ENCODE results near the gene INTS11.

The INTS11 gene

DNA sequence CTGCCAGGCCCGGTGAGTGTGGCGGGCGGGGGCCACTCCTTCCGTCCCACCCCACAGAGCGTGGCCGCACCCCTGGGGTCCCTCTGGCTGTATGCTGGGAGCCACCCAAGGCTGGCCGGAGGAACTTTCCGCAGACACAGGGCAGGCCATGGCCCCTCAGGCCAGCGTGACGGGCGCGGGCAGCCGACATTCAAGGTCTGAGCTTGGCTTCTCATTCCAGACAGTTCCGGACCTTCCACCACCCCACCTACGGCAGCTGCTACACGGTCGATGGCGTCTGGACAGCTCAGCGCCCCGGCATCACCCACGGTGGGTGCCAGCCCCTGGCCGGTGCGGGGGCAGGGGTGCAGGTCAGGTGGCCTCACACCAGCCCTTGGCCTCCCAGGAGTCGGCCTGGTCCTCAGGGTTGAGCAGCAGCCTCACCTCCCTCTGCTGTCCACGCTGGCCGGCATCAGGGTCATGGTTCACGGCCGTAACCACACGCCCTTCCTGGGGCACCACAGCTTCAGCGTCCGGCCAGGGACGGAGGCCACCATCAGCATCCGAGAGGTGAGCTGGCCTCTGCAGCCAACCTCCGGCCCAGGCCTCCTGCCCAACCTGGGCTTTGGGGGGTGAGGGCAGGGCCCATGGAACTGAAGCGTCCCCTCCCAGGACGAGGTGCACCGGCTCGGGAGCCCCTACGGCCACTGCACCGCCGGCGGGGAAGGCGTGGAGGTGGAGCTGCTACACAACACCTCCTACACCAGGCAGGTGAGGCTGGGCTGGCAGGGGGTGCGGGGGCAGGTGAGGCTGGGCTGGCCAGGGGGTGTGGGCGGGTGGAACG, 37.0 kb downstream of the INTS11 start:
- in situ Hi-C loops (cut with MboI; ENCODE audit: low sequenced_read_pairs) = no loop called here

DNA sequence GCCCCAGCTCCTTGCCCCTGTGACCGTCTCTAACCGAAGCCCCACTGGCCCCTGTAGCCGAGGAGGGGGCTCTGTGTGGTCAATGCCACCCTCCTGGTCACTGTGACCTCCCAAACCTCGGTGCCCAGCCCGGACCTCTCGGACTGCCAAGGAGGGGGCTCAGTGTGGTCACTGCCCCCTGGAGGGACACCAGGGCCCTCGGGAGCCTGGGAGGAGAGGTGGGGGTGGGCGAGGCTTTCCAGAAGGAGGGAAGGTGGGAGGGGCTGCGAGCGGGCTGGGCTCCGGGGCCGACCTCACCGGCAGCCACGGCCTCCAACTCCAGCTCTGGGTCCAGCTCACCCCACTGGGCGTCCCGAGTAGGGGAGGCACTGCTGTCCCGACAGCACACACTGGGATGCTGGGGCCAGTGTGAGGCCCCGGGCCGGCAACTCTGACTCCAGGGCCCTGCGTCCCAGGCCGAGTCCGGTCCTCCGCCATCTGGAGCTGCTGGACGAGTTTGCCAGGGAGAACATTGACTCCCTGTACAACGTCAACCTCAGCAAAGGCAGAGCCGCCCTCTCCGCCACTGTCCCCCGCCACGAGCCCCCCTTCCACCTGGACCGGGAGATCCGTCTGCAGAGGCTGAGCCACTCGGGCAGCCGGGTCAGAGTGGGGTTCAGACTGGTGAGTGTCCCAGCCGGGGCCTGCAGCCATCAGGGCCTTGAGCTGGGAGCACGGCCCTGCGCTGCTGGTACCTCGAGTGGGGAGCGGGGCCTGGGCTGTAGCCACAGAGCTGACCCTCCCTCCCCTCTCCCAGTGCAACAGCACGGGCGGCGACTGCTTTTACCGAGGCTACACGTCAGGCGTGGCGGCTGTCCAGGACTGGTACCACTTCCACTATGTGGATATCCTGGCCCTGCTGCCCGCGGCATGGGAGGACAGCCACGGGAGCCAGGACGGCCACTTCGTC, 37.9 kb downstream of the INTS11 start:
- in situ Hi-C loops (cut with MboI; ENCODE audit: low sequenced_read_pairs) = no loop called here

DNA sequence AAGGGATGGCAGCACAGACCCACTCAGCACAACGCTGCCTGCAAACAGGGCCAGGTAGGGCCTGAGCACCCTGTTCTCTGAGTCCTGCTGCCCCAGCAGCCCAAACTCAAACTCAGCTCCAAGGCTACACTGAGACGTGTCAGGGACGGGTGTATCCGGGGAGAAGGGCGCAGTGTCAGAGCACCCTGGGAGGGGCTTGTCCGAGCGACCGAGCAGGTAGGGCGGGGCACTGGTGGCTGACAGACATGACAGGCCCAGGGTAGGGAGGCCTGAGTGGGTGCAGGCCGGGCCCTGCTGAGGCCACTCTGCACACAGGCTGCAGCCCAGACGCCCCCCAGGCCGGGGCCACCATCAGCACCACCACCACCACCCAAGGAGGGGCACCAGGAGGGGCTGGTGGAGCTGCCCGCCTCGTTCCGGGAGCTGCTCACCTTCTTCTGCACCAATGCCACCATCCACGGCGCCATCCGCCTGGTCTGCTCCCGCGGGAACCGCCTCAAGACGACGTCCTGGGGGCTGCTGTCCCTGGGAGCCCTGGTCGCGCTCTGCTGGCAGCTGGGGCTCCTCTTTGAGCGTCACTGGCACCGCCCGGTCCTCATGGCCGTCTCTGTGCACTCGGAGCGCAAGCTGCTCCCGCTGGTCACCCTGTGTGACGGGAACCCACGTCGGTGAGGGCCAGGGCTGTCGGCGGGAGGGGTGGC, 38.7 kb downstream of the INTS11 start:
- in situ Hi-C loops (cut with MboI; ENCODE audit: low sequenced_read_pairs) = no loop called here

DNA sequence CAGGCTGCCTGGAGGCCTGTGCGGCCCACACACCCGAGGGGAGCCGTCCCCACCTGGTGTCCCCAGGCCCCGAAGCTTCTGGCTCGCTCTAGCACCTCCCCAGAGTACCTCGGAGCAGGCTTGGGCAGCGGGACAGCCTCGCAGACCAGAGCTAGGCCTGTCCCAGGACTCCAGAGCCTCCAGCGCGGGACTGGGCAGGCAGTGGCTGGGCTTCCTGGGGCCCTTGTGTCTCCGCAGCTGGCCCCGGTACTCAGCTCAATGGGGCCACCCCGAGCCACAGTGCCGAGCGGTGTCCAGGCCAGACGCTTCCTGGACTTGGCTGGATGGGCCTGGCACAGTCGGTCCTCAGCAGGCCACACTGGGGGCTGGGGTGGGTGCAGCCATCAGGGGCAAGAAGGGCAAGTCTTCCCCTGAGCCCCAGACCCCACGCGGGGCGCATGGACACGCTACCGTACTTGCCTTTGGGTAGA, 39.3 kb downstream of the INTS11 start:
- in situ Hi-C loops (cut with MboI; ENCODE audit: low sequenced_read_pairs) = no loop called here

DNA sequence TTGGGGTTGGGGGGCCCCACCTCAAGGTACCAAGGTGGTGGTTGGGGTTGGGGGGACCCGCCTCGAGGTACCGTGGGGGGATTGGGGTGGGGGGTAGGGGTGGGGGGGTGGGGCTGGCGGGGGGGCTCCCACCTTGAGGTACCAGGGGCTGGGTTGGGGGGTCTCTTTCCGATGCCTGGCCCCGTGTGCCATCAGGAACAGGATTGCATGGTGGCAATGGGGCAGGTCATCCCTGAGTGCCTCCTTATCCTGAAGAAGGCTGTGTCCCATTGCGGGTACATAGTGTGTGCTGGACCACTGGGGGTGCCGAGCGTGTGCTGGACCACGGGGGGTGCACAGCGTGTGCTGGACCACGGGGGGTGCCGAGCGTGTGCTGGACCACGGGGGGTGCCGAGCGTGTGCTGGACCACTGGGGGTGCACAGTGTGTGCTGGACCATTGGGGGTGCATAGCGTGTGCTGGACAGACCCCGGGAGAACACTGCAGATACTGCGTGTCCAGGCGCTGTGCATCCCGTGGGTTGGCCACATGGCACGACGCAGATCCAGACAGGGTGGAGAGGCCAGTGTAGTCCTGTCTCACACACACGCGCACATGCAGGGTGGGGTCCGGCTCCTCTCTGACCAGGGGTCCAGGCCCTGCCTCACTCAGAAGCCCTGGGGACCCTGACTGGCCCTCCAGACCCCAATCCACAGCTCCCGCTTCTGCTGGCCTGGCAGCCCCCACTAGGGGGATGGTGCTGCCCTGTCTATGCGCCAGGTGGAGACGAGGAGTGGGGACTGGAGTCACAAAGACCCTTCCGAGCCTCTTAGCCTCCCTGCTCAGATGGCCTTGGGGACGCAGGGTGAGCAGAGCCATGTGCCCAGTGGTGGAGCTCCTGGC, 40.0 kb downstream of the INTS11 start:
- in situ Hi-C loops (cut with MboI; ENCODE audit: low sequenced_read_pairs) = no loop called here

DNA sequence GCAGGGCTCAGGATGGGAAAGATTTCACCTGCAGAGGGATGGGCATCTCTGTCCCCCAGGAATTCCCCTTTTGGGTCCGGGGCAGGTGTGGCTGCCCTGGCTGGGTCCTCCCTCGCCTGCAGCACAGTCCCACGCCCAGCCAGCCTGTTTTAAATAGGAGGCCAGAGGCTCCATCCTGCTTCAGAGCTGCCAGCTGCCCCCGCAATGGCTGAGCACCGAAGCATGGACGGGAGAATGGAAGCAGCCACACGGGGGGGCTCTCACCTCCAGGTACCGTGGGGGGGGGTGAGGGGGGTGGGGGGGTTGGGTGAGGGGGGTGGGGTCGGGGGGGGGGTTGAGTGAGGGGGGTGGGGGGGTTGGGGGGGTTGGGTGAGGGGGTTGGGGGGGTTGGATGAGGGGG, 40.6 kb downstream of the INTS11 start:
- in situ Hi-C loops (cut with MboI; ENCODE audit: low sequenced_read_pairs) = no loop called here

DNA sequence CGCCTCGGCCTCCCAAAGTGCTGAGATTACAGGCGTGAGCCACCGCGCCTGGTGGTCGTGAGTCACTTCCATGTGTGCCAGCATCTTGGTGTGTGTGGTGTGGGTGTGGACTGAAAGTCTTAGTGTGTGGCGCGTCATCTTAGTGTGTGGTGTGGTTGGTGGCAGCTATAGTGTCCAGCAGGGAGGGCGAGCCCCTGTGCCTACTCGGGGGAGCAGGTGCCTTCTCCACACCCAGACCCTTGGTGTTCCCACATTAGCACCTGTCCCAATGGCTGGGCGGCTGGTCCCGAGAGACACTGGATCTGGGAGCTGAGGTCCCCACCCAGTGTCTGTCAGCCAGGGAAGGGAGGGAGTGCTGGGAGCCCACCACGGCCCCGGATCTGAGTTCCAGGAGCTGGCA, 41.5 kb downstream of the INTS11 start:
- in situ Hi-C loops (cut with MboI; ENCODE audit: low sequenced_read_pairs) = no loop called here

DNA sequence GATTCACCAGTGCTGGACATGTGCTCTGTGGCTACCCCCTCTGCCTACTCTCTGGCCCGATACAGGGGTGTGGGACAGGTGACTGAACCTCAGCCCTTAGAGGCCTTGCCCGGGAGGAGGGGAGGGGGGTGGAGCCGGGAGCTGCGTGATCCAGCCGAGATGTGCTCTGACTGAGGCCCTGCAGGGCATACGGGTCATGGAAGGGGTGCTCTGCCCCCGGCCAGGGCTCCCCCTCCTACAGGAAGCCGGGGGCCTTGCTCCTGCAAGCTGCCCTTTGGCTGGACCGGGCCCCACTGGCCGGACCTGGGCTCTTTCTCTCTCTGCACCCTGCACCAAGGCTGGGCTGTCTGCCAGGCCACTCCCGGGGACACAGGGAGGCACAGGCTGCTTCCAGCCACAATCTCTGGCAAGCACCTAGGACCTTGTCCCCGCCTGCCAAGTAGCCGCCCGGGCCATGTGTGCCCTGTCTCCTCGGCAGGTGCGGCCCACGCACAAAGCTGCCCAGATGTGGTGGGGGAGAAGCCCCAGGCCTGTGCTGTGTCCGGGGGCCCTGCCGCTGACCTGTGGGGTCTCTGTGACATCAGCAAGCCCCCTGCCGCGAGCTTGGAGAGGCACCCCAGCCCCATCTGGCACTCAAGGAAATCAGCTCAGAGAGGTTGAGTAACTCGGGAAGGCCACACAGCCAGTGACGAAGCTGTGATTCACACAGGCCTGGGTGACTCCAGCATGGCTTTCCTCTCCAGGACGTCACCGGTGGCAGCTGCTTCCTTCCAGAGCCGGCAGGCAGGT, 42.7 kb downstream of the INTS11 start:
- in situ Hi-C loops (cut with MboI; ENCODE audit: low sequenced_read_pairs) = no loop called here

DNA sequence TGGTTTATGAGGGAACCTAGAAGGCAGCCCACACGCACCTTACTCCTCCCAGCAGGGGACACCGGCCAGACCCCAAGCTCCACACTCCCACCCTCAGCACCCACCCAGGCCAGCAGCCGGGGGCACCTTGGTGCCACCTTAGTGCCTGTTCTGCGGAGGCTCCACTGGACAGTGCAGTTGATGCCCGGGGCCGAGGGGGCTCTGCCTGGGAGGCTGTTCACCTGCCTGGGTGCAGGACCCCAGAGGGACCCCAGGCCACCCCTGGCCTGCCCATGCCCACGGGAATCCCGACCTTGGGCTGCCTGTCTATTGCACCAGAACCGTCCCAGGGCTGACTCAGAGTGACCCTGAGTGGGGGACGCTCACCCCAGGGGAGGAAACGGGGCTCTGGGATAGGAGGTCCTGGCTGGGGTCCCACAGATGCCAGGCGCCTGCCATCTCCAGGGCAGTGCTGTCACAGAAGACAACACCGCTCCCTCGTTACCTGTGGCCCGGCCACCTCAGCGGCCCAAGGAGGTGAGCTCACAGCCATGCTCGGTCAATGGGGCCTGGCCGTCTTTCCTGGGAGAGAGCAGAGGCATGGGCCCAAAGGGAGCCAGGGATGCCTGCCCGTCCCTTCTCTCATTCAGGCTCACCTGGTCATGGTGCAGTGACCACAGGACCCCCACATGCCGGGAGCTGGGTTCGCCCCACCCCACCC, 43.5 kb downstream of the INTS11 start:
- in situ Hi-C loops (cut with MboI; ENCODE audit: low sequenced_read_pairs) = no loop called here

DNA sequence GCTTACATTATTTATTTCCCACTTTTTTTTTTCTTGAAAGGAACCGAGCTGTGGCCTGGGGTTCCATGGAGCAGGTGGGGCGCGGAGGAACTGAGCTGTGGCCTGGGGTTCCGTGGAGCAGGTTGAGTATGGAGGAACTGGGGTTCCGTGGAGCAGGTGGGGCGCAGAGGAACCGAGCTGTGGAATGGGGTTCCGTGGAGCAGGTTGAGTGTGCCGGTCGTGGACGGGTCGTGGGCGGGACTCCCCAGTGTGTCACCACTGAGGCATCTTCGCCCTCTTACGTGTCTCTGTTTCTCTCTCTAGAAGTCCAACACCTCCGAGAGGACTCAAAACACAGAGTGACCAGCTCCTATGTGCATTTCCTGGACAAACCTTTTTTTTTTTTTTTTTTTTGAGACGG, 45.4 kb downstream of the INTS11 start:
- in situ Hi-C loops (cut with MboI; ENCODE audit: low sequenced_read_pairs) = no loop called here

DNA sequence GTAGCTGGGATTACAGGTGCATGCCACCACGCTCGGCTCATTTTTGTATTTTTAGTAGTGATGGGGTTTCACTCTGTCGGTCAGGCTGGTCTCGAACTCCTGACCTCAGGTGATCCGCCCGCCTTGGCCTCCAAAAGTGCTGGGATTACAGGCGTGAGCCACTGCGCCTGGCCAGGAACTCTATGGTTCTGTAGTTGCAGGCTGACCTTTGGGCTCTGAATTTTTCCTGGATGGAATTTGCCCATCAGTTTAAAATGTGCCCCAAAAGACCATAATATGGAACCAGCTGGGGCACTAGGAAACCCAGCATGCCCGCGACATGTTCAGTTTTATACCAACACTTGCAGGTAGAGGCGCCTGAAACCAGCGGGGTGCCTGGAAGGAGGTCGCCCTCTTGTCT, 45.8 kb downstream of the INTS11 start:
- in situ Hi-C loops (cut with MboI; ENCODE audit: low sequenced_read_pairs) = no loop called here

DNA sequence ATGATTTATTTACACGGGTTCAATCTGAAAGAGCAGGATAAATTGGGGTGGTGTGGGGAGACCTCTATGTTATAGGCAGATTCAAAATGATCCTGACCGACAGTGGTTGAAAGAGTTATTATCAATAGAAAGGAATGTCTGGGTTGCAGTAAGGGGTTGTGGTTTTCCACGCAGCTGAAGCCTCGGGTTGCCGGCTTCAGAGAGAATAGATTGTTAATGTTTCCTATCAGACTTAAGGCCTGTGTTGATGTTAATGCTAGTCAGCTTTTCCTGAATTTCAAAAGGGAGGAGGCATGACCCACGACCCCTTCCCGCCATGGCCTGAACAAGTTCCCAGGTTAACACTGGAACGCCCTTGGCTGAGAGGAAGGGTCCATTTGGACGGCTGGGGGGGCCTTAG, 48.6 kb downstream of the INTS11 start:
- in situ Hi-C loops (cut with MboI; ENCODE audit: low sequenced_read_pairs) = no loop called here

DNA sequence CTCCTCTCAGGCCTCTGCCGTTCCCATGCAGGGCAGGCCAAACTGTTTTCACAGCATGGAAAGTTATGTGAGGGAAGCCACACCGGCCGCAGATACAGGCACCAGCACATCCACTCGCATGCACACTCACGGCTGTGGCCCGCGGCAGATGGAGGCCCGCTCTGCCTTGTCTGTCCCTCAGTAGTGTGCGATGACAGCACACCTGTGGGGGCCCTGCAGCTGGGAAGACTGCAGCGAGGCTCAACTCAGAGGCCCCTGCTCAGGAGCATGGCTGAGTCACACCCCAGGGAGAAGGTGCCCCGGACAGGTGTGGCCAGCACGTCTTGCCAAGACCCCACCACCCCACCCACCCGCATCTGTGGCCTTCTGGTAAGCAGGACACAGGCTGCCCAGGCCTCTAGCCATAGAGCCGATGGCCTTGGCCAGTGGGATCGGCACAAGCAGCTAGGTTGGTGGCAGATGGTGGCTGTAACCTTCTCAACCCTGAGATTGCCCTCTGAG, 49.5 kb downstream of the INTS11 start:
- in situ Hi-C loops (cut with MboI; ENCODE audit: low sequenced_read_pairs) = no loop called here

DNA sequence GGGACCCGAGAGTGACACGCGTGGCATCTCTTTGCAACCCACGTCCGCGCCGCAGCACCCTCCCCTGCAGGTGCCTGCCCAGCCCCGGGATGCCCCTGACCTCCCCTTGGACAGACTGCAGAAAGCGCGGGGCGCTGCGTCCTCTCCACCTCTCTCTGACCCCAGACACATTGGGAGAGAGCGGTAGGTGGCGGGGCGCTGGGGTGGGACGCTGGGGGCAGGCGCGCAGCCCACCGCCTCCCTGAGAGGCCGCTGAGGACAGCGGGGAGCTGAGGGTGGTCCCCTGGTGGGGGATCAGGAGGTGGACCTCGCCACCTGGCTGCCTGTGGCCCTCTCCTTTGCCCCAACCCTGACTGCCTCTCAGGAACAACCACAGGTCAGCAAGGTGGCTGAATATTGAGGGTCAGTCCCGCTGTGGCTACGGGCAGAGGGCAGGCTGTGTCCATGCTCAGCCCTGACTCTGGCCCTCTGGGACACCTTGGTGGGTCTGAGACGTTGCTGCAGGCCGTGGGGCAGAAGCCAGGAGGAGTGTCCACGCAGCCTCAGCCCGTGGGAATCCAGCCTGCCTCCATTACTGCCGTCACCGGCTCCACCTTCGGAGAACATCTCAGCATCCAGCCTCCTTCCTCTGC, 50.0 kb downstream of the INTS11 start:
- in situ Hi-C loops (cut with MboI; ENCODE audit: low sequenced_read_pairs) = no loop called here

DNA sequence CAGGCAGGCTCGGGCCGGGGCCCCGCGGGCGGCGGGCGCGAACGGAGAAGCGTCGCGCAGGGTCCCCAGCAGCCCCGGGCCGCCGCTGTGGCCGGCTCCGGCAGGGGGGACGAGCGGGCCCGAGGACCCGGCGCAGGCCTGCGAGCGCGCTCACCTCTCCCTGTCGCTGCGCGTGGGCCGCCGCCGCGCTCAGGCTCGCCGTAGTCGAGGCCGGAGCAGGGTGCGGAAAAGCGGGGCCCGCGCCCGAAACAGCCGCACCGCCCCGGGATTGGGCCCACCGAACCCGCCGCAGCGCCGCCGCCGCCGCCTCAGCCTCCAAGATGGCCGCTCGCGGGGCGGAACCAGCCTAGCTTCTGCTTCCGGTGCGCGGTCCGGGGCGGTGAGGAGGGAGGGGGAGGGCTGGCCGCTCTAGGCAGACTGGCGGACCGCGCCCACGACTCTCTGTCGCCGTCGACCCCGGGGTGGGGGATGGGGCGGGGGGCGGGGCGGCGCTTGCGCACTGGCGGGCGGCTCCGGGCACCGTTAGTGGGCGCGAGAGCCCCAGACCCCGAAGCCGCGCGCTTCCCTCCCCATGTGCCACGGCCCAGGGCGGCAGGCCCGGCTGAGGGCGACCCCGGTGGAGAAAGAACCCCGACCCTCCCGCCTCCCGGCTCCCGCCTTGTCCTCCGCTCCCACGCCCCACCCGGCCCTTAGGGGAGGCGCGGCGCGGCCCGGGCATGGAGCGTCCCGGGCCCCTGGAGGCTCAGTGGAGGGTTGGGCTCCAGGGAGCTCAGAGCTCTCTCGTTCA, 50.8 kb downstream of the INTS11 start, which contains the start of gene UBE2J2:
TSS of gene UBE2J2 (minus strand) at position 343 of the 787 bp plus-strand sequence. CDS start 5,862 bp downstream, outside the sequence.
- in situ Hi-C loops (cut with MboI; ENCODE audit: low sequenced_read_pairs) = no loop called here

DNA sequence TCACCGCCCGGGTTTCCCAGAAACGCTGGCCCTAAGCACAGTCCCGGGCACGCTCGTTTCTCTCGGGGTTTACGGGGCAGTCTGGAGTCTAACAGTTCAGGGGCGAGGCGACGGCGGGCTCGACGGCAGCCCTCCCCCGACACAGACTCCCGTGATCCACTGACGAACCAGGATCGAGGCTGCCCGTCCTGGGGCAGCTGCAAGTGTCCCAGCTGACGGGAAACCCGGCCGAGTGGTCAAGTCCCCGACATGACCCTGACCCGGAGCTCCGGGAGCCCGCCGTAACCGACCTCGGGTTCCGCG, 51.3 kb downstream of the INTS11 start:
- in situ Hi-C loops (cut with MboI; ENCODE audit: low sequenced_read_pairs) = no loop called here

All from HL-60/S4 treated with retinoic acid at 250 ng/mL for 4 days and 3 days (cell line).